GM18867 (cell line): Measurements from ENCODE around the gene CD44.
A peak's percentile ranks its signal among the peaks of the same experiment; 100 is the strongest.

Source experiments
- ATAC-seq: cut with Tn5 transposase; IDR thresholded peaks from one replicate; pipeline ENCODE4 v1.9.1; 2021; ENCODE audit warnings: mild to moderate bottlenecking, moderate library complexity; ENCODE audit not compliant: unreplicated experiment

CD44 gene

DNA sequence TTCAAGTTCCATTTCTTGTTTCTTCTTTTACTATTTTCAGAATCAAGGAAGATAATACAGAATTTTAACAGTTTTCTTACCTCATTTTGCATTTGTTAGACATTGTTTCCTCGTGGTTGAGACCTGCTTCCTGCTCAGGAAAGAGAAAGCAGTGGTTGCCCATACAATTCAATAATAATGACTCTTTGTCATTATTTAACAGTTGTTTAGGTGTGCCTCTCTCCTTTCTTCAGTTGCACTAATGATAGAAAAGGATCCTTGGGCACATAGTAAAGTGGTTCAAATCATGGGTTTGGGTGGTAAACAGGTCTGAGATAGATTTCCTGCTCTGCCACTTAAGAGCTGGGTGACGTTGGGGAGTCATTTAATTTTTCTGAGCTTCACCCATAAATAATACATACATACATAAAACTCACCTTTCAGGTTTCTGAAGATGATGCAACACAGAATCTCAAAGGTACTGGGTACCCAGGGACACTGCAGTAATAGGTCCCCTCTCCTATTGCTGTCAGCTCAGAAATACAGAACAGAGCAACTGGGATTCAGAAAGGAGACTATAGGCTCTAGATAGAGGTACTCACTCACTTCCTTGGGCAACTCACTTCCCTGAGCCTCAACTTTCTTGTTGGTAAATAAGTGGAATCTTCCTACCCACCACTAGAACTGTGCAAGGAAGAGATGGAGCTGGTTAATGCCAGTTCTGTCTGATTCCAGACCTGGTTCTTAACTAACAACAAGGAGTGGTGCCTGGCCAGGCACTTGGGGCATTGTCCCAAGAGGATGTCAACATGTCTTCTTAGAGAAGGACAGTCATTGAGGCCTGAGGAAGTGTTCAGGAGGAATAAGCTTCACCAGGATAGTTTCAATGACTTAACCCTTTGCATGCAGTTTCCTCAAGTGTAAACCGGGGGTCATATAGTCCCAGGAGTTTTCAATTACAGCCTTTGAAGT, 34.9 kb downstream of the CD44 start:
- ATAC-seq: peak; percentile 29

DNA sequence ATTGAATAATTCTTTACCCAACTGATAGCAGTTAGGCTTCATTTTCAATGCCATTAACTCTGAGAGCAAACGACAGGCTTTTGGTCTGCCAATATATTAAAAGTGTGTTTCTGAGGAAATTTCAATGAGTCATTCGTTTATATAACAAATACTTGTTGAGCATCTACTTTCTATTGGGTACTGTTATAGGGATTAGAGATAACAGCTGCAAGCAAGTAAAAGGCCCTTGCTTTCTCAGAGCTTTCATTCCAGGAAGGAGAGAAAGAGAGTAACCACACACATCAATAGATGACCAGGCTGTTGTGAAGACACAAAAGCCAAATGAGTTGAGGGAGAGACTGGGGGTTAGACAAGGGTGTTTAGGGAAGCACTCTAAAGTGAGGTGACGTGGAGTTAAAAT, 35.7 kb downstream of the CD44 start:
- no peak for ATAC-seq

DNA sequence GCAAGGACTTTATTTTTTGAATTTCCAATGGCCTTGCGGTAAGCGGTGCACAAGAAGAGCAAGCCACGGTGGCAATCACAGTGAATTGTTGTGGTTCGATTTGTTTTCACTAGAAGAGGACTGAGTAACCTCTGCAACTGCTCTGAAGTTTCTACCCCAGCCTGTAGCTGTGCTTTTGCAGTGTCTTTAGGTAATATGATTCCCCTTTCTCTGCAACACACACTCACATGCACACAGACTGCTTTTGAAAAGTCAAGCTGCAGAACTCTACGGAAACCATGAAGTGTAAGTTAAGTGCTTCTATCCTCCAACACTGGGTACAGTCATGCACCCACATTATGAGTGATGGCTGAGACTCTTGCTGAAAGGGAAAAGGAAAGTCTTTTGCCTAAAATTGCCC, 38.4 kb downstream of the CD44 start:
- no peak for ATAC-seq

DNA sequence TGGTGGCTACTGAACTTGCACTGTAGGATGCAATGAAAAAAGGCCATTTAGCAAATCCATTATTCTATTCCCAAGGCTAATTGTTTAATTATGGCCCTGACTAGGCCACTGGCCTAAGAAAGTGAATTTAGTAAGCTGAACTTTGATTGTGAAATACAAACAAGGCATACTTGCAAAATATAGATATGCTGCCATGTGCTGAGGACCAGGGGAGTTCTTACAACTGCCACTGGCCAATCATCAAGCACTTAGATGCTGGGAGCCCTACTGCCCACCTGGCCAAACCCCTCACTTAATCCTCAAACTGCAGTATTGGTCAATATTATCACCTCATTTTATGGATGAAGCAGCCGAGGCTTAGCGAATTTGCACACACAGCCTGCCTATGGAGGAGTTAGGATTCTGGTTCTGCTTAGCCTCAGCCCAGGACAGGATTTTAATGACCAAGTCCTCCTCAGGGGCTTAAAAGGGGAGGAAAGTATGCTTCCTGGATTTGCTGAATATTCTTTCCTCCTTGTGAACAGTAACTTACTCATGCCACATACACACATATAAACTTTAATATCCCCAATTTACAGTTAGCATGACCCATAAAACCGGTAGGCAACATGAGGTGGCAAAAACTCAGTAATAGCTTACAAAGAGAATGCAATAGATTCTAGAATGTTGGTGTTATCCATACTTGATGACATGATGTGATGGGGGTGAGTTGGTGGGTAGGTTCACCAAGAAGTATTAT, 39.3 kb downstream of the CD44 start:
- ATAC-seq: no peak

DNA sequence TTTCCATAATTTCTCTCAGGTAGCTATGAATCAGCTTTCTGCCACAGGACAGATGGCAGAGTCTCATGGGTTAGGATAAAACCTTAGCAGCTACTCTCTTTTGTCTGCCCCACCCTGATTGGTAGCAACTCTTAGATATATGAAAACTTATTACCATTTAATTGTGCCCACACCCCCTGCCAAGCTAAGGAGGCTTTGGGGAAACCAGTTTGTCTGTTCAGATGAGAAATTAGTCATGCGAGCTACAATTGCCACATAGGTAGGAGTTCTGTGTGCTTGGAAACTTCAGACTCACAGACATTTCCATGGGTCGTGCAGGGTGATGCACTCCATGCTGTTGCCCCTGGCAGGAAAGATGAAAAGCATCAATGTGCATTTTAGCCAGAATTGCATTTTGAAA, 39.9 kb downstream of the CD44 start:
- ATAC-seq: no peak

DNA sequence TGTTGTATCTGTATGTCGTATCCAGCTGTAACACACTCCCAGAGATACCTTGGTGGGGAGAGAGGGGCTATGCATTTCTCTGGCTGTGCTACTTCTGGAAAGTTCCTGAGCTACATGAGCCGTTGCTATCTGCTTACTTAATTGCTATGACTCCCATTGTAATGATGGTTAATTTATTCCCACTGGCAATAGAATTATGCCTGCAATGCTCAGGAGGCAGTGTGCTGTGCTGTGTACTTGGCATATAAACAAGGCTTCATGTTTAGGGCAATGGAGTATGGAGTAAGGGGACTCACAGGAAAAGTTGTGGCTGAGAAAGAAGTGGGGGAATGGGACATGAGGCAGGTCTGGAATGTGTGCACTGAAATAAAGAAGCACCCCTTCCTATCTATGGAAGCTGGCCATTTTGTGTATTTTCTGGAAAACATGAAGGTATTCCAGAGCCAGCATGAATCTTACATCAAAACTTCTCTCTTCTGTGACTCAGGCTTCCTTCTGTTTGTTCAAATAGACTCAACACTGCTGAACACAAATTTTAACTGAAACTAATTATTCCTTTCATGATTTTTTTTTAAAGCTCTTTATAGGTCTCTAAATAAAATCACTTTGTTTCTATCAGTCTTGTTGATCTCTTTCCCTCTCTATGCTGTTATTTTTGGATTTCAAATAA, 40.6 kb downstream of the CD44 start:
- no peak for ATAC-seq

DNA sequence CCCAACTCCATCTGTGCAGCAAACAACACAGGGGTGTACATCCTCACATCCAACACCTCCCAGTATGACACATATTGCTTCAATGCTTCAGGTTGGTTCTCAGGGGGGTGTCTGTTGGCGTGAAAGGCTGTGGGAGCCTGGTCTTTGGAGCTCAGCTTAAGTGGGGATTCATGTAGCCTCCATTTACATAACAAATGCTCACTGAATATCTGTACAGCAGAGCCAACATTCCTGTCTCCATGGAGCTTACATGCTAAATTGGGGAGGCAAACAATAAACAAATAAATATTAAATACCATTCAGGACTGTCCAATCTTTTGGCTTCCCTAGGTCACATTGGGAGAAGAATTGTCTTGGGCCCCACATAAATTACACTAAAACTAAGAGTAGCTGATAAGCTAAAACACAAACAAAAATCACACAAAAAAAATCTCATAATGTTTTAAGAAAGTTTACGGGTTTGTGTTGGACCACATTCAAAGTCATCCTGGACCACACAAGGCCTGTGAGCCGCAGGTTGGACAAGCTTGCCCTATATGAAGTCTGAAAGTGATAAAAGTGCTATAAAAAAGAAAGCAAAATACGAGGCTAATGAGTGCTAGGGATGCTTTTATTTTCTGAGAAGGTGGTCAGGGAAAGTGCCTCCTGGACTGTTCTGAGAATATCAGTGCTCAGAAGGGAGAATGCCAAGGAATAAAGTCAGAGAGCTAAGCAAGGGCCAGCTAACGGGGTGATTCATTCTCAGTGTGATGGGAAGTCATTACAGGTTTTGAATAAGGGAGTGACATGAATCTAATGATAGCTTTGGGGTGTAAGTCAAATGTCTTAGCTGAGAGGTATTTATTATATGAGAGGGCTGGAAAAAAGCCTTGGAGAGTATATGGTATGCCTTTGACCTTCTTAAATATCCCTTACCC, 41.6 kb downstream of the CD44 start:
- no peak for ATAC-seq

DNA sequence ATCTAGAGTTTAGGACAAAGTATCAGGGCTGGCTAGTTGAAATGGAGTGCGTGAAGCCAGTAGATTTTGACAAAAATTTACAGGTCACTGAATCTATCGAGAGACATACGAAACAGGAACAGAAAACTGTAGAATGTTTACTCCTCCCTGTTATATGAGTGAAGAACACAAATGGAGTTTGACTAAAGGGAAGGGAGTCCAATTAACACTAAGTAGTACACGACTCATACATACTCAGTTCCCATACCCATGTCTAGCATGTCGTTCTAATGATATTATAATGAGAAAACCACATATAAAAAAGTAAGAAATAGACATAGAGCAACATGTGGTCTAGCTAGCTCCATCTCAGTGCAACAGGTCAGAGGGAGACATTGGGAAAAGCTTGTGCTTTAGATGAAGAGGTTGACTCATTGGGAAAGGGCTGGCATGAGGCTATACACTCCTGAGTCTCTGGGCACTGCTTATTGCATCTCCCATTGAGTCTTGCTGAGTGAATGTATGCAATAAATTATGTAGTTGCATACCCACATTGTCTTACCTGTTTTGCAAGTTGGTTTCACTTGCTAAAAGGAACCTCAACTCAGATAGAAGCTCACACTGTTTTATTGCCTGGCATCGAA, 43.5 kb downstream of the CD44 start:
- peak; percentile 70 for ATAC-seq

DNA sequence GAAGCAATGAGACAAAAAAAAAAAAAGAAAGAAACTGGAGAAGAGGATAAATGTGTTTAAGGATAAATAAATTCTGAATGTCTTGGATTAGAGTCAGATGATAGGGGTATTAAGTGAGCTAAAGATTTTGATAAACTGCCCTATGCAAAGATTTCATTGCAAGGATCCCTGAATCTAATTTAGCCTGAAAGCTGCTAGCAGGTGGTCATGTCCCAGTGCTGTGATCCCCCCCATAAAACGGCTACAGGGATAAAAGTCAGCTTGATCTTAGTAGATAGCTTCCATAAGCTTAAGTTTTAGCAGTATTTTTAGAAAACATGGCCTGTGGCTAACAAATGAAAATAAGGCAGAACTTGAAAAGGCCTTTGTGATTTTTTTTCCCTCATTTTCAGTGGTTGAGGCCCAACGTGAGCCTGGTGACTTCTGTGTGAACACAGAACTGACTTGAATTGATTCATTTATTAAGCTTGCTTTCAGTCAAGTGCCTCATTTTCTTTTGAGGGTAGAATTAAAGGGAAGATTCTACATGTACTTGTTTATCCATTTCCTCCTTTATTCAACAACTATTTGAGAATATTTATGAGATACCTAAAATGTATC, 44.5 kb downstream of the CD44 start:
- no peak for ATAC-seq

DNA sequence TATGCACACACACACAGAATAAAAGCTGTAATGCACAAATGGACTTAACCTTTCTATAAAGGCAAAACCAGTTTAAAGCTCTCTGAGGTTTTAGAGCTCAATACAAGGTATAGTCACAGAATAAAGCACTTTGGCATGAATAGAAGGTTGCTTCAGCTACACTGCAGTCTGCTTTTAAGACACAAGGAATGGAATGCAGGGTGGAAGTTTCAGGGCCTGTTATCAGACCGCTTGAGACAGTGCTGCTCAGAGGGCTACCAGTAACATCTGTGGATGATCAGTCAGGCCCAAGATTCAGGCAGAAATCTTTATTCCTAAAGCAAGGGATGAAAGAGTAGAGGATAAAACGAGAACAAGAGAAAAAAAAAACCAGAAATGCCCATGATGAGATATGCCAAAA, 46.7 kb downstream of the CD44 start:
- no peak for ATAC-seq

DNA sequence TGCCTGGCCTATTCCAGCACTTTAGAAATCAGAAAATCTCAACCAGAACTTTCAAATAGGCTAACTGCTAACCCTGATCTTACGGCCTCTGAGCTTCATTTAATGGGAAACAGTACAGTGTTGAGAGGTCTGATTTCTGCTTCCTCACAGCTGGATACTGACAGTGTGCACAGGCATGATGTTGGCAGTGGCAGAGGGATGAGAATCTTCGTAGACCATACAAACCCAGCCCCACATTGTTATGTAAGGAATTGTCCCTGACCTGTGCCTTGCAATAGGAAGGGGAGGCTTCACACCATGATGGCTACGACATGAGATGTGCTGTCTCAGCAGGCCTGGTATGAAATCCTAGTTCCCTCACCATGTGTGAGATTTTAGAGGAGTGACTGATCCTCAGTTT, 49.0 kb downstream of the CD44 start:
- ATAC-seq: no peak

DNA sequence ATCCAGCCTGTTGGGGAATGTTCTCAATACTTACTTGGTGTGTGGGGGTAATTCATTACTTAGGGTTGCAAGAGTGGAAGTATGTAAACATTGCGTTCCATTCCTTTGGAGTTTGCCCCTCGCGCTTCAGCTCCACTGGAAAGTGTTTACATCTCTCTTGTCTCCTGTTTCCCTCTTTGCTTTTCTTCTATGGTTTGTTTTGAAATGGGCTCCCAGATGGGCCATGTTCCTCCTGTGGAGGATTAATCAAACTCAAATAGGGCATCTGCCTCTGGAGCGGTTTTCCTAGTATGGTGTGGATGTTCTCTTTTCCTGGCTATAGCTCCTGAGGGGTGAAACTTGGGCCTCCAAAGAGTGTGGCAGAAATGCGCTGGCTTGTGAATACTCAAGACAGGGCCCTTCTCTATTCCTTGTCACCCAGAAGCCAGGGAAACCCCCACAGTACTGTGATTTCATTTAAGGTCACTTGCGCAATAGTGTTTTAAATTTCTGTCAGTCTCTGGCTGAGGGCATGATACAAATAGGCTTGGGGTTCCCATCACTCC, 51.9 kb downstream of the CD44 start:
- ATAC-seq: no peak

DNA sequence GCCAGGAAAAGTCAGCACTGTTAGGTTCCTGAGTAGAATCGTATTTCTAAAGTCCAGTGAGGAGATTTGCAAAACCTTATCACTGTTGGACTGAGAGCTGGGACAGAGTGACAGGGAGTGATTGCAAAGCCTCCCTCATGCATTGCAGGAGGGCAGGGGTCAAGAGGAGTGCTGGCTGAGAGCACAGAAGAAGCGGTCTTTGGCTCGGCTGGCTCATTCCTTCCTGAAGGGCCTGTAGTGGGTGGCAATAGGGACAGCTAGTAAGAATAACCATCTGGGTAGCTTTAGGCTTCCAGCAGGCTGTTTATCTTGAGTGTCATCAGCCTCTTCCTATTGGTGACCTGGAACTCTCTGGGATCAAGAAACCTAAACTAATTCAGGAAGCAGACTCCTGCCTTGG, 53.4 kb downstream of the CD44 start:
- ATAC-seq: no peak

DNA sequence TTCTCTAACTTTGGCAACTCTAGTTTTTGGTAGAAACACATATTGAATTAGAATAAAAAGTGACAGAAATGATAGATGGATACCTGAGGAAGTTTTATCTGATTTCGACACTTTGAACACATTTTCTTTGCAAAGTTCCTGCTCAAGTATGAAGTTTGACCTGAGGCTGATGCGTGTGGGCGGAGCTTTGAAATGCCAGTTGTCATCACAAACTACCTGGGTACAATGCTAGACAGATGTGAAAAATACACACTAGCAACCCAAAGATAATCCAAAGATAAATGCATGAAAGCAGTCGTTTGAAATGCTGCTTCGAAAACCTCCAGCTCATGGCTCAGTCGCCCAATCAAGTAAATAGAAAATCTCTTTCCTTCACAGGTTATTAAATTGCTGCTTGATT, 54.8 kb downstream of the CD44 start:
- ATAC-seq: no peak

DNA sequence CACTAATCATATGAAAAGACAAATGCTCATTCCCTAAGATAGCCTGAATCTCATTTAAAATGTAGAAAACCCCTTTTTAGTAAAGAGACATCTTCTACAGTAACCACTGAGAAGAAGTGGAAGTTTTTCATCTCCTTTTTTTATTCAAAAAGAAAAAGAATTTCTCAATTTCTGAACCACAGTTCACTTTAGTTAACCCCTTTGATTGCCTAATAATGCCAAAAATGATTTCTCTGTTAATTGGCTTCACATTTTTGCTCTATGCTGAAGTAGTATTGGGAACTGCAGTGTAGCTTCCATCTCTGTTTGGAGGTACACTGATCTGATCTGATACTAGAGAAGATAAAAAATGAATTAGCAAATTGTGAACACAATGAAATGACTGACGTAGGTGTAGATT, 58.3 kb downstream of the CD44 start:
- no peak for ATAC-seq

DNA sequence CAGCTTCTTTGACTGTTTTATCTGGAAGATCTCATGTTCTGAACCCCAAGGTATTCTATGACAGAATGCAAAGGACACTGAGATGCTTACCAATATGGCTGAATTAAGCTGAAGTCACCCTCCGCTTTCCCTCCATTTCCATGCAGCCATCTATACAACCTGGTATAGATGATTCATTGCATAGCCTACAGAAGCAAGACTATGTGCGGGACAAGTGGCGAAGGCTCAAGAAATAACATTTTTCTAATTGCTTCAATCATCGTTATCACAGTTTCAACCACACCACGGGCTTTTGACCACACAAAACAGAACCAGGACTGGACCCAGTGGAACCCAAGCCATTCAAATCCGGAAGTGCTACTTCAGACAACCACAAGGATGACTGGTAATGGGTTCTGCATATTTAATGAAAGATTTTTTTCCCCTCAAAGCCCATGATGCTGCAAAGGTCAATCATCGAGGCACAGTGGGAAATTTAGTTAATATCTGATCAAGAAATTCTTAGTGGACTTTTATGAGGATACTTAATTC, 61.9 kb downstream of the CD44 start:
- no peak for ATAC-seq

DNA sequence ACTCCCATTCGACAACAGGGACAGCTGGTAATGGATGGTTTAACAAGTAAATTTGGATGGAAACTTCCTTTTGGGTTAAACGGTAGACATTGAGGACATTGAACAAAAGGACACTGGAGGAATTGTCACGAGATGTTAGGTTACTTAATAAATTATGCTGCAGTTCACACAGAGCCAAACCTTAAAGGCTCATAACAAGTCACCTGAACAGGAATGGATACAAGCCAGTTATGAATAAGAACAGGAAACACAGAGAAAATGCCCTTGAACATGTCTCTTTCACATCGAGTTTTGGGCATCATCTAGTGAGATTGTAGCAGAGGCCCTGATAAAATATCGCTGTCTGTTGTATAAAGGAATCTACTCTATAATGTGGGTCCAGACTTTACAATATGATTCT, 65.6 kb downstream of the CD44 start:
- ATAC-seq: no peak

DNA sequence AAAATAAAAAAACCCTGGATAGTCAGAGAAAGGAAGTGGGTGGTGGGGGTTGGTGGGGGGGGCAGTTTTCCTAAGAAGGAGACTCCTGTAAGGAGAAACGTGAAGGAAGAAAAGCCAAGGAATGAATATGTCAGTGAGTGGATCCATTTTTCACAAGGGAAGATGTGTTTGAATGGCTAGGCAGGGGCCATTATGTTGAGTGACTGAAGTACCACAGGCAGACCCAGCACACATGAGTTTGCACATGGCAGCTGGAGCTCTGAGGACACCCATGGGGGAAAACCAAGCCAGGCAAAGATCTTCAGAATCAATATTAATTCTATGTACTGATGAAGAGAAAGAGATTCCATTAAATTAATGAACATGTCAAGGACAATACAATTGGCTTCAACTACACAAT, 67.6 kb downstream of the CD44 start:
- ATAC-seq: no peak
